K562 (cell line): ENCODE measurements around the gene VWA1.

Source experiments
- CHCHD3 ChIP-seq: fragments of 250-450 bp; sonication (Bioruptor Pico); IDR thresholded peaks from 2 replicates; pipeline ENCODE4 v2.1.2; 2022; ENCODE audit warnings: mild to moderate bottlenecking
- RAD51 ChIP-seq: fragments of 450-650 bp; IDR thresholded peaks from 2 replicates; pipeline ENCODE4 v1.7.1; 2016; ENCODE audit warnings: low read depth, mild to moderate bottlenecking, borderline replicate concordance
- SMARCC2 ChIP-seq: fragments of 450-650 bp; IDR thresholded peaks from 2 replicates; pipeline ENCODE4 v1.6.1; 2017; ENCODE audit warnings: antibody characterized with exemption, moderate library complexity, mild to moderate bottlenecking, low read depth
- SP2 ChIP-seq: IDR thresholded peaks from 2 replicates; pipeline ENCODE4 v1.6.1; 2011; ENCODE audit warnings: mild to moderate bottlenecking, low read depth, low read length, moderate library complexity; ENCODE audit not compliant: poor library complexity, severe bottlenecking; ENCODE audit errors: extremely low read depth

GRCh38 chr1:1432951-1433803 lies 2.3 kb upstream of the VWA1 start:
- TF ChIP-seq CHCHD3 (no peak), SP2 (no peak), RAD51 (no peak; the same call in 1 of the 2 replicates), SMARCC2 (no peak)
